Fibroblast of skin of left quadriceps (primary cell): ENCODE data around the gene SMARCD2.
A peak's percentile ranks its signal among the peaks of the same experiment; 100 is the strongest.
"Not testable (repeated sequence)": the region's sequence is repeated elsewhere in the genome, so short reads cannot be mapped to it uniquely, and the experiment has no call there.

ENCODE experiments used
- DNase-seq, 2 experiments: peaks; one replicate each; pipeline ENCODE4 v3.0.0-alpha.2; 2013; ENCODE audit warnings: low read depth in 2 of 2

SMARCD2 gene

DNA sequence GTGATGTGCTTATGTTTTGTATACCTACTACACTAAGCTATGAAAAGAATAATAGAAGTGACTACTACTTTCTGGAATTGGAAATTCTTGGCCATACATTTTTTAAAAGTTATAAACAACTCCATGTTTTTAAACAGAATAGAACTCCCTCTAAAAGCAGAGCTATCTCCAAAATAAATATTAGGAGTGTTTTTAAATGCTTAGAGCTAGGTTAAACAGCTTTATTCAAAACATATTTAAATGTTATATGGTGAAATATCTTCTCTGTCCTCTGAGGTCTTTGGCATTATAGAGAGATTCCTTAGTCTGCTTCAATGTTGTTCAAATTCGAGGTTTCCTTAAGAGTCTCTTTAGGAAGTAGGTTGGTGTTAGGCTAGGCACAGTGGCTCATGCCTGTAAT lies 38.2 kb downstream of the SMARCD2 start:
- DNase-seq = no peak

DNA sequence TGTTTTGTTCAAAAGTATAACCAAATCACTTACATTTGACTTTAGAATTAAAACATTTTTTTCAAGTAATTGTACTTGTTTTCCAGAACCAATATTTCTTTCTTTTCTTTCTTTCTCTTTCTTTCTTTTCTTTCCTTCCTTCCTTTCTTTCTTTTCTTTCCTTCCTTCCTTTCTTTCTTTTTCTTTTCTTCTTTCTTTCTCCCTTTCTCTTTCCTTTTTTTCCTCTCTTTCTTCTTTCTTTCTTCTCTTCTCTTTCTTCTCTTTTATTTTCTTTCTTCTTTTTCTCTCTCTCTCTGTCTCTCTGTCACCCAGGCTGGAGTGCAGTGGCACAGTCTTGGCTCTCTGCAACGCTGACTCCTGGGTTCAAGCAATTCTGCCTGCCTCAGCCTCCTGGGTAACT lies 41.7 kb downstream of the SMARCD2 start:
- DNase-seq = no peak

DNA sequence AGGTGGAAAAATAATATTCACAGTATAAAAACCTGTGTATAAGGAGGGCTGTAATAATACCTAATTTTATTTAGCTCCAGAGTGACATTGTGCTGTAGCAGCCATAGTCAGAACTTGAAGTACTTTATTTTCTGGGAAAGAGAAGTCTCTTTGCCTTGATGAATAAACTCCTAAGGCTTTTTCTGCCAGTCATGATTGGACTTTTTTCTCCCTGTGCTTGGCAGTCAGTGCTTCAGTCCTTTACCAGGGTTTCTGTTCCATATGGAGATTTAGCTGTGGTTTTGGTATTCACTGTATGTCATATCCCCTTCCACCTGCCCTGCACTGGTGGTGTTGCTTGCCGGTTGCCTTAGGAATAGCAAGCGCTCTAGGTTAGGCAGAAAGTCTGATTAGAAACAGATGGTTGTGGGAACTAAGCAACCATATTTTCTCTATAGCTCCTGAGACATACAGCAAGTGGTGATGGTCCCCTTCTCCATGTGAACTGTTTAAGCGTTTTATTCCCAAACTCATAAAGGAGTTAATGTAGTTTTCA lies 43.8 kb downstream of the SMARCD2 start:
- DNase-seq = peak; percentile 3 to 9

- not testable (repeated sequence) for DNase-seq
Observed at GRCh38 chr17:63796375-63796774, 46.1 kb downstream of the SMARCD2 start.

GRCh38 chr17:63792055-63792729 lies 50.3 kb downstream of the SMARCD2 start:
- no peak for DNase-seq

GRCh38 chr17:63790057-63790456 lies 52.4 kb downstream of the SMARCD2 start:
- DNase-seq = no peak

DNA sequence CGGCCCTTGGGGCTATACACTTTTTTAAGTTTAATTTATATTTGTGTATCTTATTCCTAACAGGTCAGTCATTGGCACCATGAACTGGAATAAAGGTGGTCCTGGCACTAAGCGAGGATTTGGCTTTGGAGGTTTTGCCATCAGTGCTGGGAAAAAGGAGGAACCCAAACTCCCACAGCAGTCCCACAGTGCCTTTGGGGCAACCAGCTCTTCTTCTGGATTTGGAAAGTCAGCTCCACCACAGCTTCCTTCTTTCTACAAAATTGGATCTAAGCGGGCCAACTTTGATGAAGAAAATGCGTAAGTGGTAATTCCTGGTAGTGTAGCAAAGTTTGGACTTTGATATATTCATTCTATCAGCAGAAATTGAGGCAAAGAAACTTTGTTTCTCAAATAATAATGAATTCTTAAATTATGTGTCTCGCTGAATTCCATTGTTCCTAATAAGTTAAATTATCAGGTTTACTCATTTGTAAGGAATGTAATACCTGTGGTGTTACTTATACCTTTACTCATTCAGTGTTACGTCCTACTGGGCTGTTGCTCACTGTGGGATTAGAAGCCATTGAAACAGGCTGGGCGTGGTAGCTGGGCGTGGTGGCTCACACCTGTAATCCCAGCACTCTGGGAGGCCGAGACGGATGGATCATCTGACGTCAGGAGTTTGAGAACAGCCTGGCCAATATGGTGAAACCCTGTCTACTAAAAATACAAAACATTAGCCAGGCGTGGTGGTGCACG lies 55.3 kb downstream of the SMARCD2 start:
- no peak for DNase-seq

DNA sequence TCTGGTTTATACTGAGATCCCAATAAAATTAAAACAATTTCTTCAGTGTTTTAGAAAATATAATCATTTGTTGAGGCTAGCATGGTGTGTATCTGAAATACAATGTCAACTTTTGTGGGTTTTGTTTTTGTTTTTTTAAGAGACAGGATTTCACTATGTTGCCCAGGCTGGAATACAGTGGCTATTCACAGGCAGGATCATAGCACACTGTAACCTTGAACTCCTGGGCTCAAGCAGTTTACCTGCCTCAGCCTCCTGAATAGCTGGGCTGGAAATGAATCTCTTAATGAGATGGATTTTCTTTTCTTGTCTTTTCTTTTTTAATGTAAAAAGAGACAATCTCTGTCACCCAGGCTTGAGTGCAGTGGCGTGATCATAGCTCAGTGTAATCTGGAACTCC lies 56.4 kb downstream of the SMARCD2 start:
- DNase-seq = no peak

GRCh38 chr17:63785556-63785955 lies 56.9 kb downstream of the SMARCD2 start:
- DNase-seq = peak in 1 of 2 experiments; percentile 7

DNA sequence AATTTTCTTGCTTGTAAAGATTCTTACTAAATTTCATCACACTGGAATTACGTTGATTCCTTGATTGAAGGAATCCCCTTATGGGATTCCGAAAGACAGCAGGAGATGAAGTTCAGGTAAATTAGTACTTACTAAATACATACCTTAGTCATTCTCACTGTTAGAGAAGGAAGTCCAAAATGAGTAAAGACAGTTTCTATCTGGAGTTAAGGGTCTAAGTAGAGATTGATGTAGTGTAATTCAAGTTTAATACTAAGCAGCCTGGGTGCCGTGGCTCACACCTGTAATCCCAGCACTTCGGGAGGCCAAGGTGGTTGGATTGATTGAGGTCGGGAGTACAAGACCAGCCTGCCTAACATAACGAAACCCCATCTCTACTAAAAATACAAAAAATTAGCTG lies 59.0 kb downstream of the SMARCD2 start:
- no peak for DNase-seq
